ENCODE measurements around the gene TMEM258. TPM values are rescaled to one million over a fixed set of nuclear protein-coding genes. Genes with fewer than 3 reads are reported as not detected.

The TMEM258 gene
- total RNA-seq, 1 donor from 2014 or later, result 61.3 TPM

GRCh38 chr11:61793083-61793828 lies 857 bp upstream of the TMEM258 start:
- peak overlapping the region; percentile 81 for H3K4me3 ChIP-seq (ENCODE audit: low read depth, low read length)
- no peak for FAIRE-seq
- TF ChIP-seq CTCF (IDR thresholded peaks at IDR 0.05; ENCODE audit: insufficient read depth, low read length, severe bottlenecking), result no peak
- peaks cover 17% of the 10 kb centered on the region for H3K36me3 ChIP-seq (ENCODE audit: control insufficient read depth, insufficient read depth, low read length)
- H3K27me3 ChIP-seq (ENCODE audit: control insufficient read depth, insufficient read depth, low read length), result no peaks in the 10 kb centered on the region
- peak; percentile 8 for DNase-seq (ENCODE audit: low read depth)

DNA sequence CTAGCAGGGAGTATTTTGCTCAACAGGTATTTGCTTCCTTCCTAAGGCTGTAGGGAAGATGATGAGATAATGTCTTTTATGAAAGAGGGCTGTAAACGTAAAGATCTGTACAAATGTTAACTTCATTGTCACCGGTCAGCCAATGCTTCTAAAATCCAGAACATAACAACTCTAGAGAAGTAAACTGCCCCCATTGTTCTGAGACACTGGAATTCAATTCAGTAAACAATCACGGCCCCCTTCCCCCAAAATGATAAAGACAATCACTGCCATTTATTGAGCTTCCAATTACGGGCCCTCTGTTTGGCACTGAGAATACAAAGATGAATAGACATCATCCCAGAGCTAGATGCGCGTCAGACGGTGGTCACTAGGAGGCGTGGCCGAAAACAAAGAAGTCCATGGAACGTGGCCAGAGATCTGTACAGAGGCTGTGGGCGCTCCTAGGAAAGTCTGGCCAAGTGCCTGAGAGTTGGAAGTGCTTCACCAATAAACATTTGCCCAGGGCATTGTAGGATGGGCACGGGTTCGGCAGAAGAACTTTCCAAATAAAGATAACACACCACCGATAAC lies 576 bp downstream of the TMEM258 start:
- DNase-seq (ENCODE audit: low read depth) (peak; percentile 84), FAIRE-seq (no peak)
- Histone ChIP-seq H3K36me3 (ENCODE audit: control insufficient read depth, insufficient read depth, low read length) (peaks cover 22% of the 10 kb centered on the region), H3K27me3 (ENCODE audit: control insufficient read depth, insufficient read depth, low read length) (no peaks in the 10 kb centered on the region), H3K4me3 (ENCODE audit: low read depth, low read length) (peak overlapping the region; percentile 81)
- no peak for TF ChIP-seq CTCF (IDR thresholded peaks at IDR 0.05; ENCODE audit: insufficient read depth, low read length, severe bottlenecking)

DNA sequence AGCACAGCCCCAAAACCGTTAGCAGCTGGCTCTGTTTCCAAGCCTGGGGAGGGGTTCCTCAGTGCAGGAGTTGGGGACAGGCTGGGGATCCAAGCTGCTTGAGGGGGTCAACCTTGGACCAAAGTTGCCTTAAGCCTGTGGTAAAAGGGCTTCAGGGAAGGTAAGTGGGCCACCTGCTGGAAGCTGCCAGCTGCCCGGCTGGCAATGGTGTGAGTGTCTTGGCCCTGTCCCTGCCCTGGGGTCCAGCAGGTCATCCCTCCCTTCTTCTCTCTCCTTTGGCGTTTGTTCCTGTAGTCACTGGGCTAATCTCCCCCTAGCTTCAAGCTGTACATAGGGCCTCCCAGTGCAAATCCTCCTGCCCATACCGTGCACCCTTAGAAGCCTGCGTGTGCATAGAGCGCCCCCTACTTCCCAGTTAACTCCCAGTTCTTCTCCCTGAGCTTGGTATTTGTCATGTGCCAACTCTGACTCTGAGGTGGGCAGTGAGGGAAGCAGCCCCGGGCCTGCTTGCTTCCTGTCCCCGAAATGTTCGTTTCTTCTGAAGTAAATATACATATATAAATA lies 4.4 kb downstream of the TMEM258 start:
- H3K27me3 ChIP-seq (ENCODE audit: control insufficient read depth, insufficient read depth, low read length), result no peaks in the 10 kb centered on the region
- no peak for FAIRE-seq
- TF ChIP-seq CTCF (IDR thresholded peaks at IDR 0.05; ENCODE audit: insufficient read depth, low read length, severe bottlenecking), result peak; percentile 57
- peaks cover 25% of the 10 kb centered on the region for H3K36me3 ChIP-seq (ENCODE audit: control insufficient read depth, insufficient read depth, low read length)
- DNase-seq (ENCODE audit: low read depth), result peak; percentile 33
- H3K4me3 ChIP-seq (ENCODE audit: low read depth, low read length), result no peak overlapping the region

DNA sequence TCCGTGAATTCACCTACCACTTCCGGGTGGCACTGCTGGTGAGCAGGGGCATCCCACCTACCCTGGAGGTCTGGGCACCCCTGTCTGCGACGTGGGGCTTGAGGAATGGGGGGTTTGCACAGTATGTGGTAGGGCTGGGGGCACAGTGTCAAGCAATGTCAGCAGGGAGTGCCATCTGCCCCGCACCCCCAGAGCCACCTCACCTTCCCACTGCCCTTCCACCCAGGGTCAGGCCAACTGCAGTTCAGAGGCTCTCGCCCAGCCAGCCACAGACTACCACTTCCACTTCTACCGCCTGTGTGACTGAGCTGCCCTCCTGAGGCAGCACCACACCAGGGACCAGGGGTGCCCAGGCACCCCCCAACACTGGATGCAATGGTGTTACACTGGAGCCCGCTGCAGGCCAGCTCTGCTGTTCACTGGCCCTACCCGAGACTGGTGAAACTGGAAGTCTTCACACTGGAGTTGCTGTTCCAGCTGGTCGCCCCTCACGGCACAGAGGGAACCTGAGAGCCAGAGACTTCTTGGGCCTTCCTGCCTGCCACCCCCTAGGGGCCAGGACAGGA lies 6.5 kb downstream of the TMEM258 start:
- TF ChIP-seq CTCF (IDR thresholded peaks at IDR 0.05; ENCODE audit: insufficient read depth, low read length, severe bottlenecking), result no peak
- DNase-seq (ENCODE audit: low read depth), result no peak
- no peaks in the 10 kb centered on the region for H3K27me3 ChIP-seq (ENCODE audit: control insufficient read depth, insufficient read depth, low read length)
- no peak overlapping the region for H3K4me3 ChIP-seq (ENCODE audit: low read depth, low read length)
- no peak for FAIRE-seq
- peaks cover 25% of the 10 kb centered on the region for H3K36me3 ChIP-seq (ENCODE audit: control insufficient read depth, insufficient read depth, low read length)

DNA sequence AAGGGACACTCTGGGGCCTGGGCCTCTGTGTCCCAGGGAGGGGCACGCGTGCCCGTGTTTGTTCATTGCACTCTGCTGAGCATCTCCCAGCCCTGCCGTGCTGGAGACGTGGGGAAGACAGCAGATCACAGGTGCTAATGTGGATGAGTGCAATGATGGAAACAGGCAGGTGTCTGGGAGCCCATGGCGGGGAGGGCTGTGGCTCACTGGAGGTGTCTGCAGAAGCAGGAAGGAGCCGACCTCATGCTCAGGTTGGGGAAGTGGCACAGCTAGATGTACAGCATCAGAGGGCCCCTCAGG lies 7.9 kb downstream of the TMEM258 start:
- Histone ChIP-seq H3K36me3 (ENCODE audit: control insufficient read depth, insufficient read depth, low read length) (peaks cover 16% of the 10 kb centered on the region), H3K4me3 (ENCODE audit: low read depth, low read length) (no peak overlapping the region), H3K27me3 (ENCODE audit: control insufficient read depth, insufficient read depth, low read length) (no peaks in the 10 kb centered on the region)
- FAIRE-seq (no peak), DNase-seq (ENCODE audit: low read depth) (no peak)
- TF ChIP-seq CTCF (IDR thresholded peaks at IDR 0.05; ENCODE audit: insufficient read depth, low read length, severe bottlenecking), result no peak

All from bronchial epithelial cell (primary cell).